Measurements from ENCODE around the gene RBM3.

DNA sequence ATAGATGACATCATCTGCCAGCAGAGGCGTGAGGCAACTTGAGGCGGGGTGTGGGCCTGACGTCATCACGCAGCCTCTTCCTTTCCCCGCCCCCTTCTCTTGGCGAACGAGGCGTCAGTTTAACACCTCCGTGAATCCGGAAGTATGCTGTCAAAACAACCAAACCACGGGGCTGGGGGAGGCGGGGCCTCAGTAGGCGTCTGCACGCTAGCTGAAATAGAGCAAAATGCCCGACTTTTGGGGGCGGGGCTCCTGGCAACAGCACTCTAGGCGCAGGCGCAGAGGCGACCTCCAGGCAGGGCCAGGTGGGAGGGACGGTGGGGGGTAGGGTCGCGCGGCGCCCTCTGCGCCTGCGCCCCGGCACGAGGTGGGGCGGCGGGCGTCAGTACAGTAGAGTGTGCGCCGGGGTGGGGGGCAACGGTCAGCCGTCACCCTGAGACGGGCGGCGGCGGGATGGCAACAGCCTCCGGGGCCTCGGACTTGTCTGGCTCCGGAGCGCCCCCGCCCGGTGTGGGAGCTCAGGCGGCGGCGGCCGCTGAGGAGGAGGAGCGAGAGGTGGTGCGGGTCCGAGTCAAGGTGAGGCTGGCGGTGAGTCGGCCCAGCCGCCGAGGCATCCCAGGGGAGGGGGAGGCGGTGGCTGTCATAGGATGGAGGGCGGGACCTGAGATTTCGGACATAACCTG is 34.8 kb upstream of the RBM3 start, which contains the start of gene TBC1D25:
- TF ChIP-seq, protein P1, sequence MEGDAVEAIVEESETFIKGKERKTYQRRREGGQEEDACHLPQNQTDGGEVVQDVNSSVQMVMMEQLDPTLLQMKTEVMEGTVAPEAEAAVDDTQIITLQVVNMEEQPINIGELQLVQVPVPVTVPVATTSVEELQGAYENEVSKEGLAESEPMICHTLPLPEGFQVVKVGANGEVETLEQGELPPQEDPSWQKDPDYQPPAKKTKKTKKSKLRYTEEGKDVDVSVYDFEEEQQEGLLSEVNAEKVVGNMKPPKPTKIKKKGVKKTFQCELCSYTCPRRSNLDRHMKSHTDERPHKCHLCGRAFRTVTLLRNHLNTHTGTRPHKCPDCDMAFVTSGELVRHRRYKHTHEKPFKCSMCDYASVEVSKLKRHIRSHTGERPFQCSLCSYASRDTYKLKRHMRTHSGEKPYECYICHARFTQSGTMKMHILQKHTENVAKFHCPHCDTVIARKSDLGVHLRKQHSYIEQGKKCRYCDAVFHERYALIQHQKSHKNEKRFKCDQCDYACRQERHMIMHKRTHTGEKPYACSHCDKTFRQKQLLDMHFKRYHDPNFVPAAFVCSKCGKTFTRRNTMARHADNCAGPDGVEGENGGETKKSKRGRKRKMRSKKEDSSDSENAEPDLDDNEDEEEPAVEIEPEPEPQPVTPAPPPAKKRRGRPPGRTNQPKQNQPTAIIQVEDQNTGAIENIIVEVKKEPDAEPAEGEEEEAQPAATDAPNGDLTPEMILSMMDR (conservative IDR thresholded peaks at IDR 0.05; ENCODE audit: low read depth, low read length) = peak; percentile 58
- TF ChIP-seq EZH2 (IDR thresholded peaks at IDR 0.05; ENCODE audit: low read length, unreplicated experiment) (no peak), EZH2phosphoT487 (IDR thresholded peaks at IDR 0.05; ENCODE audit: borderline replicate concordance, low read length) (no peak)
